MG63 (cell line): ENCODE data around the gene RNF38. TPM values are rescaled to one million over a fixed set of nuclear protein-coding genes. Genes with fewer than 3 reads are reported as not detected.

Source experiments
- DNase-seq: peaks from one replicate; pipeline ENCODE4 v3.0.0-alpha.2; 2020
- H3K27me3 ChIP-seq: fragments of 250-450 bp; sonication (Bioruptor Pico); 2 replicates; pipeline ENCODE4 v1.5.1; 2020; ENCODE audit warnings: mild to moderate bottlenecking, moderate library complexity
- H3K36me3 ChIP-seq: fragments of 250-450 bp; sonication (Bioruptor Pico); 2 replicates; pipeline ENCODE4 v1.5.1; 2020; ENCODE audit warnings: mild to moderate bottlenecking, moderate library complexity
- H3K4me3 ChIP-seq: fragments of 250-450 bp; sonication (Bioruptor Pico); 2 replicates; pipeline ENCODE4 v1.5.1; 2020; ENCODE audit warnings: mild to moderate bottlenecking, moderate library complexity
- H3K9me3 ChIP-seq: fragments of 250-450 bp; sonication (Bioruptor Pico); 2 replicates; pipeline ENCODE4 v1.5.1; 2020; ENCODE audit warnings: mild to moderate bottlenecking, moderate library complexity
- total RNA-seq: library from RNA; depleted of rRNA; stranded (reverse); fragments of >200 nt; shearing (Covaris generic); gene quantifications from 2 replicates; pipeline ENCODE4 v1.2.3, GENCODE V29; 2014; ENCODE audit warnings: low replicate concordance; rRNA removed

Gene RNF38
- total RNA-seq, 1 experiment from 2014 or later = 13.3 TPM

GRCh38 chr9:36292641-36293040 lies 107.4 kb downstream of the RNF38 start:
- no peaks in the 10 kb centered on the region for H3K27me3 ChIP-seq
- no peaks in the 10 kb centered on the region for H3K9me3 ChIP-seq
- no peak for DNase-seq
- no peaks in the 10 kb centered on the region for H3K36me3 ChIP-seq
- H3K4me3 ChIP-seq = no peak overlapping the region

- DNase-seq = no peak
Measured at GRCh38 chr9:36290996-36291395, 109.1 kb downstream of the RNF38 start.

GRCh38 chr9:36289836-36290435 lies 110.1 kb downstream of the RNF38 start:
- no peak for DNase-seq
- no peaks in the 10 kb centered on the region for H3K27me3 ChIP-seq

More at GRCh38 chr9:36290996-36291395, 109.1 kb downstream of the RNF38 start:
- no peaks in the 10 kb centered on the region for H3K36me3 ChIP-seq
- no peak overlapping the region for H3K4me3 ChIP-seq
- no peaks in the 10 kb centered on the region for H3K9me3 ChIP-seq
- no peaks in the 10 kb centered on the region for H3K27me3 ChIP-seq

GRCh38 chr9:36288070-36288469 lies 112.0 kb downstream of the RNF38 start:
- no peak for DNase-seq
- Histone ChIP-seq H3K36me3 (0 out of 2 replicates have a peak, but pooled peaks cover 5% of the 10 kb centered on the region), H3K4me3 (no peak overlapping the region), H3K27me3 (no peaks in the 10 kb centered on the region), H3K9me3 (no peaks in the 10 kb centered on the region)

More at GRCh38 chr9:36289836-36290435, 110.1 kb downstream of the RNF38 start:
- Histone ChIP-seq H3K9me3 (no peaks in the 10 kb centered on the region), H3K36me3 (no peaks in the 10 kb centered on the region), H3K4me3 (no peak overlapping the region)

Other genes starting within 250 kb of the RNF38 start
- 0.36 TPM in 1 of 2 replicates, not detected in the other for gene CCIN, start 230.9 kb downstream of the RNF38 start, total RNA-seq
- 1,843 and 1,874 TPM in 2 replicates for gene CLTA, start 209.3 kb downstream of the RNF38 start, total RNA-seq
- gene GNE, start 141.8 kb downstream of the RNF38 start, total RNA-seq = 27.0 and 34.0 TPM in 2 replicates
- gene MELK, start 172.6 kb upstream of the RNF38 start, total RNA-seq = 75.8 and 95.3 TPM in 2 replicates